ENCODE data around the gene ARHGAP8.

The ARHGAP8 gene

GRCh38 chr22:44802071-44802700, 49.8 kb downstream of the ARHGAP8 start:
- DNase-seq (ENCODE audit: low read depth, low spot score) = no peak

GRCh38 chr22:44802956-44803355, 50.6 kb downstream of the ARHGAP8 start:
- DNase-seq (ENCODE audit: low read depth, low spot score) = no peak

GRCh38 chr22:44804327-44804726, 52.0 kb downstream of the ARHGAP8 start:
- DNase-seq (ENCODE audit: low read depth, low spot score) = no peak

GRCh38 chr22:44805711-44806110, 53.3 kb downstream of the ARHGAP8 start:
- DNase-seq (ENCODE audit: low read depth, low spot score) = no peak

- no peak for DNase-seq (ENCODE audit: low read depth, low spot score)
Observed at GRCh38 chr22:44807232-44807631, 54.9 kb downstream of the ARHGAP8 start.

GRCh38 chr22:44807915-44808690, 55.7 kb downstream of the ARHGAP8 start:
- no peak for DNase-seq (ENCODE audit: low read depth, low spot score)

GRCh38 chr22:44809456-44809855, 57.1 kb downstream of the ARHGAP8 start:
- no peak for DNase-seq (ENCODE audit: low read depth, low spot score)

- no peak for DNase-seq (ENCODE audit: low read depth, low spot score)
Observed at GRCh38 chr22:44811141-44811540, 58.8 kb downstream of the ARHGAP8 start.

GRCh38 chr22:44813416-44813815, 61.0 kb downstream of the ARHGAP8 start:
- no peak for DNase-seq (ENCODE audit: low read depth, low spot score)

GRCh38 chr22:44814266-44815098, 62.1 kb downstream of the ARHGAP8 start:
- no peak for DNase-seq (ENCODE audit: low read depth, low spot score)

- DNase-seq (ENCODE audit: low read depth, low spot score) = no peak
Observed at GRCh38 chr22:44815099-44816070, 63.0 kb downstream of the ARHGAP8 start.

GRCh38 chr22:44816141-44816540, 63.8 kb downstream of the ARHGAP8 start:
- DNase-seq (ENCODE audit: low read depth, low spot score) = no peak

- DNase-seq (ENCODE audit: low read depth, low spot score) = no peak
Observed at GRCh38 chr22:44818727-44819126, 66.4 kb downstream of the ARHGAP8 start.

GRCh38 chr22:44819966-44820631, 67.7 kb downstream of the ARHGAP8 start:
- DNase-seq (ENCODE audit: low read depth, low spot score) = no peak

GRCh38 chr22:44821741-44822475, 69.5 kb downstream of the ARHGAP8 start:
- no peak for DNase-seq (ENCODE audit: low read depth, low spot score)

GRCh38 chr22:44822534-44822933, 70.2 kb downstream of the ARHGAP8 start:
- DNase-seq (ENCODE audit: low read depth, low spot score) = no peak

GRCh38 chr22:44823396-44823795, 71.0 kb downstream of the ARHGAP8 start:
- DNase-seq (ENCODE audit: low read depth, low spot score) = no peak

GRCh38 chr22:44823806-44824205, 71.4 kb downstream of the ARHGAP8 start:
- DNase-seq (ENCODE audit: low read depth, low spot score) = no peak

- no peak for DNase-seq (ENCODE audit: low read depth, low spot score)
Observed at GRCh38 chr22:44824271-44824670, 71.9 kb downstream of the ARHGAP8 start.
